Endothelial cell of umbilical vein (primary cell): Measurements from ENCODE around the gene RALGPS1.

Experiments
- EZH2 ChIP-seq: IDR thresholded peaks from 2 replicates; pipeline ENCODE4 v1.6.1; 2012; ENCODE audit warnings: borderline replicate concordance, low read depth, mild to moderate bottlenecking, moderate library complexity, low read length, inconsistent platforms; ENCODE audit not compliant: severe bottlenecking
- TF ChIP-seq, protein P1 (sequence below), 2 donors: IDR thresholded peaks; 1 replicate in 1 of 2; 2 replicates in 1 of 2; pipeline ENCODE4 v1.5.1; 2011; ENCODE audit warnings: low read length in 2 of 2, mild to moderate bottlenecking in 2 of 2, moderate library complexity in 2 of 2, control low read depth in 1 of 2, inconsistent platforms in 1 of 2, low read depth in 1 of 2; ENCODE audit not compliant: insufficient read depth in 1 of 2; ENCODE audit errors: extremely low read depth in 1 of 2

DNA sequence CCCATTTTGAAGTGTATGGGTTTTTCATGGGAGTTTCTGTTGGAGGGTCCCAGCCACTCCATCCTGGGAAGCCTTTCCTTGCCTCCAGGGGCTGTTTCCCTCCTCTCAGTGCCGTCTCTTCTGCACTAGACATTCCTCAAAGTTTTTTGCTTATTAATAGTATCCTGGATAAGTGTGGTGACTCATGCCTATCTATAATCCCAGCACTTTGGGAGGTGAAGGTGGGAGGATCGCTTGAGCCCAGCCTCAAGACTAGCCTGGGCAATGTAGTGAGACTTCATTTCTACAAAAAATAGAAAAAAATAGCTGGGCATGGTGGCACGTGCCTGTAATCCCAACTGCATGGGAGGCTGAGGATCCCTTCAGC, 43.1 kb downstream of the RALGPS1 start:
- TF ChIP-seq, protein P1, sequence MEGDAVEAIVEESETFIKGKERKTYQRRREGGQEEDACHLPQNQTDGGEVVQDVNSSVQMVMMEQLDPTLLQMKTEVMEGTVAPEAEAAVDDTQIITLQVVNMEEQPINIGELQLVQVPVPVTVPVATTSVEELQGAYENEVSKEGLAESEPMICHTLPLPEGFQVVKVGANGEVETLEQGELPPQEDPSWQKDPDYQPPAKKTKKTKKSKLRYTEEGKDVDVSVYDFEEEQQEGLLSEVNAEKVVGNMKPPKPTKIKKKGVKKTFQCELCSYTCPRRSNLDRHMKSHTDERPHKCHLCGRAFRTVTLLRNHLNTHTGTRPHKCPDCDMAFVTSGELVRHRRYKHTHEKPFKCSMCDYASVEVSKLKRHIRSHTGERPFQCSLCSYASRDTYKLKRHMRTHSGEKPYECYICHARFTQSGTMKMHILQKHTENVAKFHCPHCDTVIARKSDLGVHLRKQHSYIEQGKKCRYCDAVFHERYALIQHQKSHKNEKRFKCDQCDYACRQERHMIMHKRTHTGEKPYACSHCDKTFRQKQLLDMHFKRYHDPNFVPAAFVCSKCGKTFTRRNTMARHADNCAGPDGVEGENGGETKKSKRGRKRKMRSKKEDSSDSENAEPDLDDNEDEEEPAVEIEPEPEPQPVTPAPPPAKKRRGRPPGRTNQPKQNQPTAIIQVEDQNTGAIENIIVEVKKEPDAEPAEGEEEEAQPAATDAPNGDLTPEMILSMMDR (IDR thresholded peaks at IDR 0.05; ENCODE audit: extremely low read depth in 1 of 2, insufficient read depth in 1 of 2, low read depth in 1 of 2, low read length in 2 of 2) = no peak
- TF ChIP-seq EZH2 = no peak
